ENCODE data around the gene MEIOB.
"Not testable (repeated sequence)": the region's sequence is repeated elsewhere in the genome, so short reads cannot be mapped to it uniquely, and the experiment has no call there.

The MEIOB gene

DNA sequence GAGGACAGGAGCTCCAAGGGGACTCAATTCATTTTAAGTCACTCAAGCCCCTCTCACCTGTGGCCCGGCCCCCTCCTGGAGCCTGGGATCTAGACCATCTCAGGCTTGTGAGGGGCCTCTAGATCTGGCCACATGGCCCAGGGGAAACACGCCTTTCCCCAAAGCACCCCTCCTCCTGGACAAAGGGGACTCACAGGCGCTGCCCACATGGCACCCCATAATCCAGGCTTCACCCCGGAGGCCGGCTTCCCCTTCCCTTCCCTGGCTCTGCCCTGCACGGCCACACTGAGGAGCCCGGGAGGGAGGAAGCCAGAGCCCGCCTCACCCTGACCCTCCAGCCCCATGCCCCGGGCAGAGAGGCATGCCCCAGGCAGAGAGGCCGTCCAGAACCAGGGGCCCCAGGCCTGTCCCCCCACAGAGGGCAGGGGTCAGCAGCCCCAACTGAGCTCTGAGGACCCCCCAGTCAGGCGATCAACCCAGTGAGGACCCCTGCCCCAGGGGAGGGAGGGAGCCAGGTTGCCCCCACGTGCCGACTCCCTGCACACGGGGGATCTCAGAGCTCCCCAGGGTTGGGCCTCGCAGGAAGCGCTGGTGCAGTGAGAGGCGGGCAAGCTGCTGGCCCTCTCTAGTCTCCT lies 35.4 kb upstream of the MEIOB start:
- no peak for DNase-seq (ENCODE audit: low spot score)

DNA sequence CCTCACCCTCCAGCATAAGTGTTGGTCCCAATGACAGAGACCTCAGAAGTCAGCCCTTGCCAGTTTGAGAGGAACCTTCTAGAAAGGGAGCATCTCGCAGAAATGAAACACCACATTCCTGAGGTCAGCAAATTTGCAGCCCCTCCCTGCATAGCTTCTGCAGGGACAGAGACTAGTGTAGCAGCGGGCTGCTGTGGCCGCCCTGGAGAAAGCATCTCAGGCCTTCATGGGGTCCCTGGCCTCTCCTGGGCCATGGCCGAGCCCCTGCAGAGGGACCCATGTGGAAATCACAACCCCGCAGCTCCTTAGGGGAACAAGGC lies 34.8 kb upstream of the MEIOB start:
- no peak for DNase-seq (ENCODE audit: low spot score)

GRCh38 chr16:1906055-1906845 lies 34.3 kb upstream of the MEIOB start:
- no peak for DNase-seq (ENCODE audit: low spot score)

DNA sequence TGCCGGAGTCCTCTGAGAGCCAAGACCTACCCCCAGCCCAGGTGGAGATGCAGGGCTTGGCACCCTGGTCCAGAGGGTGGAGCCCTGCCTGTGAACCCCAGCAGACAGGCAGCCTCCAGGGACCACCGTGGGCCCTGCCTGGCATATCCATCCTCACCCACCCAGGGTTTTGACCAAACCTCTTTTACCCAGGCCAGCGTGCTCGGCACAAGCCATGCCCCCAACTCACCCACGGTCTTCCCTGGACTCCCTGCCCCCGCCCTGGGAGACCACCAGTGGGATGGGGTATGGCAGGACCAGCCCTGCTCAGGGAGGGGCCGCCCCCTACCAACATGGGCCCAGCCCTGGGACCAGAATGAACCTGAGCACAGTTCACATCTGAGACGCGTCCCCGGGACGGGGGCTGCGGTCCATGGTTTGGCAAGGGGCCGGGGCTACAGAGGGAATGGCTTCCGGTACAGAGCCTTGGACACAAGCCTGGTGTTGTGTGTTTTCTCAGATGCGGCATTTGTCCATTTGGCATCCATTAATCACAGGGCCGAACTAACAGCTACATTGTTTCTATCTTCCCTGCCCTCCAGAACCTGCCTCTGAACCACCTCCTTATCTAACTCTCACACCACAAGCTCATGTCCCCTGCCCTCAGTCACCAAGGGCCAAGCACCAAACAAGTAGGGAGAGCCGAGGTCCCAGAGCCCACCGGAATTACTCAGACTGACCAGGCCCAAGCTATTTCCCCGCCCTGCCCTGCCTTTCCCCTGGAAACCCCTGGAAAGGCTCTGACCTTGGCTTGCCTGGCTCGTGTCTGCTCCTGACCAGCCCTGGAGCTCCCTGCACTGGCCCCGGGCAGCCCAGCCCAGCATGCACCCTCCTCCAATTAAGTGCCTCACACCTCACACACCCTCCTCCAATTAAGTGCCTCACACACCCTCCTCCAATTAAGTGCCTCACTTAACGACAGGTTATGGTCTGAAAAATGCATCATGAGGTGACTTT lies 32.2 kb upstream of the MEIOB start:
- DNase-seq (ENCODE audit: low spot score): no peak

- DNase-seq (ENCODE audit: low spot score): no peak
Observed at GRCh38 chr16:1903220-1903574, 31.2 kb upstream of the MEIOB start.

DNA sequence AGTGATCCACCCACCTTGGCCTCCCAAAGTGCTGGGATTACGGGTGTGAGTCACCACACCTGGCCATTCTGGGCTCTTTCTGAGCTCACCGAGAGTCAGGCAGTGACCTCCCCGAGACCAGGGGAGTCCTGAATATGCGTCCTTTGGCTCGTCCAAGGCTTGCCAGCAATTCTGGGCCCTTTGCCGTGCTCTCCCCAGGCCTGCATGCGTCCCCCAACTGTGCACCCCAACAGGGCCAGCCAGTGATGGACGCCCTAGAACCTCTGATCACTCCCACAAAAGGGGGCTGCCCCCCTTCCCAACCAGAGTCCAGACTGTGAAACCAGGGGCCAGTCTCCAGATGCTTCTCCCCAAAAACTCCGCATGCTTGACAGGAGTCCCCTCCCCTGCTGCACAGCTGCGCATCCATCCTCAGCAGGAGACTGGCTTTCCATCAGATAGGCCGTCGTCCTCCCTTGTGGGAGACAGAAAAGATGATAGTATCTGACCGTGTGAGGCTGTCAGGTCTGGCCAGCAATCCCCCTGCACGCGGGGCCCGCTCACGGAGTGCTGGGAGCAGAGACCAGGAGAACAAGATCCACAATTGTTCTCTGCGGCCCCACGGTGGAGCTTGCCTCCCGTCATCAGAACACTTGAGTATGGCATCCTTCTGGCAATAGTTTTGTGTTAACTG lies 30.7 kb upstream of the MEIOB start:
- no peak for DNase-seq (ENCODE audit: low spot score)

DNA sequence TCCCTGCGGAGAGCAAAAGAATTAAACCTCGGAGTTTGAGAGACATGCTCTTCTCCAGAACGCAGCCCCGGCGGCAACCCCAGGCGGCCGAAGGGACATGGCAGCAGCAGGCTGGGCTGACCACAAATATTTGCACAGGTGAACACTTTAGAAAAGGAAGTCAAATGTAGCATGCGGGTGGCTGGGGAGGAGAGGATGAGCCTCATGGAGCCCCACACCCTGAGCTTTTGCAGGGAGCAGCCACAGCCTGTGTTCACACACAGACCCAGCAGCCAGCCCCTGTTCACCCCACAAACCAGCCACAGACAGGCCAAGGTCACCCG lies 28.4 kb upstream of the MEIOB start:
- DNase-seq (ENCODE audit: low spot score): no peak

DNA sequence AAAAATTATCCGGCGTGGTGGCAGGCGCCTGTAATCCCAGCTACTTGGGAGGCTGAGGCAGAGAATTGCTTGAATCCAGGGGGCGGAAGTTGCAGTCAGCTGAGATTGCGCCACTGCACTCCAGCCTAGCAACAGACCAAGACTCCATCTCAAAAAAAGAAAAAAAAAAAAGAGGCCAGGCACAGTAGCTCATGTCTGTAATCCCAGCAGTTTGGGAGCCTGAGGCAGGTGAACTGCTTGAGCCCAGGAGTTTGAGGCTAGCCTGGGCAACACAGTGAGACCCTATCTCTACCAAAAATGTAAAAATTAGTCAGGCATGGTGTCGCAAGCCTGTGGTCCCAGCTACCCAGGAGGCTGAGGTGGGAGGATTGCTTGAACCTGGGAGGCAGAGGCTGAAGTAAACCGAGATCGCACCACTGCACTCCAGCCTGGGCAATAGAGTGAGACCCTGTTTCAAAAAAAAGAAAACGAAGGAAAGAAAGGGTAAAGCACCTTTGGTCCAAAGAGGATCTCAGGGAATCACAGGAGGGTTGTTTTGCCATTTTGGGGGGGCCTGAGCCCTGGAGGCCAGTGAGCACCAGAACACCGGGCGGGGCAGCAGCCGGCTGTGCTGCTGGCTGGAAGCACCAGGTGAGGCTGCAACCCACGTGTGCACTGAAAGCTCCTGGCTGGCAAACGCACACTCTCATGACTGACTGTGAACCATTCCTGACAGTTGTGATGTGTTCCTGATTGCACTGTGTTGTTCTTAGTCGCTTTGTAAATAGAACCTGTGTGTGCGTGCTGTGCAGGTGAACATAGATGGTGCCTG lies 27.9 kb upstream of the MEIOB start:
- no peak for DNase-seq (ENCODE audit: low spot score)

- not testable (repeated sequence) for DNase-seq (ENCODE audit: low spot score)
Observed at GRCh38 chr16:1897692-1898091, 25.7 kb upstream of the MEIOB start.

- no peak for DNase-seq (ENCODE audit: low spot score)
Observed at GRCh38 chr16:1895949-1896675, 24.1 kb upstream of the MEIOB start.

- no peak for DNase-seq (ENCODE audit: low spot score)
Observed at GRCh38 chr16:1895068-1895467, 23.1 kb upstream of the MEIOB start.

GRCh38 chr16:1890708-1891050 lies 18.7 kb upstream of the MEIOB start:
- DNase-seq (ENCODE audit: low spot score): no peak

DNA sequence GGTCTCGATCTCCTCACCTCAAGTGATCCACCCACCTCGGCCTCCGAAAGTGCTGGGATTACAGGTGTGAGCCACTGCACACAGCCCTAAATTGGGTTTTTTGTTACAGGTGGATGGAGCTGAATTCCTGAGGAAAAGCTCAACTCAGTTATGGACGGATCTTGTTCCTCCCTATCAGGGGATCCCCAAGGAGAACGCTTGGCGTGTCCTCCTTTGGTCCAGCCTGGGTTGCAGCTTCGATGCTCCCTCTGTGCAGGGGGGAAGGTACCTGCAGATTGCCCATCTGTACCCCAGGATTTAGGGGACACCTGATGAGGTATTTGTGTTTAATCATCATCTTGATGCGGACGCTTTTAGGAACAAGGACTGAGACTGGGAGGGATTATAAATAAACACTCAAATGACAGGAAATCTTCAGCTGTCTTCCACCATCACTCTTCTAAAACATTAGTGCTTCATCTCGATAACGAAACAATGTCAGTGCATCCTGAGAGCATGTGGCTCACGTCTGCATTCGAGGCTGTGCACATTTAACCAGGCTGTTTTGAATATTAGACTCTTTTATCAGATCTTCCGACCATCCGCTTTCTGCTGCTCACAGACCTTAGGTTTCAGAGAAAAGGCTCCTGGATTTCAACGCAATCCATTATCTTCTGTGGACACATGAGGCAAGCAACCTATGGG lies 18.2 kb upstream of the MEIOB start:
- DNase-seq (ENCODE audit: low spot score): no peak

- no peak for DNase-seq (ENCODE audit: low spot score)
Observed at GRCh38 chr16:1887711-1888354, 15.9 kb upstream of the MEIOB start.

DNA sequence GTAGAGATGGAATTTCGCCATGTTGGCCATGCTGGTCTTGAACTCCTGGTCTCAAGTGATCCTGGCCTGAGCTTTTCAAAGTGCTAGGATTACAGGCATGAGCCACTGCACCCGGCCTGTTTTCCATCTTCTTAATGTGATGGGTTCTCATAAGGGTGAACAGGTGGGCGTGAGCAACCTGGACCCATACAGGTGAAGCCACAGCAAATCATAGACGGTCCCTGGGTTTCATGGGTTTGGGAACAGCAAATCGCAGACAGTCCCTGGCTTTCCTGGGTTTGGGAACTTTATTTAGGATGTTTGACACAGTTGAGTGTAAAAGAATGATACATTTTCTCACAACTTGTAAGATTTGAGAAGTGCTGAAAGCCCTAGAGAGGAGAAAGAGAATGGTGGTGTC lies 12.9 kb upstream of the MEIOB start:
- no peak for DNase-seq (ENCODE audit: low spot score)

GRCh38 chr16:1884155-1884760 lies 12.3 kb upstream of the MEIOB start:
- no peak for DNase-seq (ENCODE audit: low spot score)

- DNase-seq (ENCODE audit: low spot score): not testable (repeated sequence)
Observed at GRCh38 chr16:1881172-1881571, 9.2 kb upstream of the MEIOB start.

DNA sequence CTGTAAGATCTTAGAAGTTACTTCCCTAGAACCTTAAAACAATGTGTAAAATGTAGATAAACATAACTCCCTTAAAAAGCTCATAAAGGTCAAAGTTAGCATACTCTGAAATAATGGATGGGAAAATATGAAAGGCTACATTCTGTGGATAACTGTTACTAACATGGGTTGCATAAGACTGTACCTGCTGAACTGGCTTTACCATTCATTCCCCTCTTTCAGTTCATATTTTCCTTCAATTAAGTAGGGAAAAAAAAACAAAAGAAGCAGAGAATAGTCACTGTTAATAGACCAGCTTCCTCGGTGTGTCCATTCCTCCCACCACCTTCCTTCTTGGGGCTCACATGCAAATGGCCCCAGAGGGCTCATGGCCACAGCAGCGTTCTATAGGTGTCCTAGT lies 7.5 kb upstream of the MEIOB start:
- no peak for DNase-seq (ENCODE audit: low spot score)

DNA sequence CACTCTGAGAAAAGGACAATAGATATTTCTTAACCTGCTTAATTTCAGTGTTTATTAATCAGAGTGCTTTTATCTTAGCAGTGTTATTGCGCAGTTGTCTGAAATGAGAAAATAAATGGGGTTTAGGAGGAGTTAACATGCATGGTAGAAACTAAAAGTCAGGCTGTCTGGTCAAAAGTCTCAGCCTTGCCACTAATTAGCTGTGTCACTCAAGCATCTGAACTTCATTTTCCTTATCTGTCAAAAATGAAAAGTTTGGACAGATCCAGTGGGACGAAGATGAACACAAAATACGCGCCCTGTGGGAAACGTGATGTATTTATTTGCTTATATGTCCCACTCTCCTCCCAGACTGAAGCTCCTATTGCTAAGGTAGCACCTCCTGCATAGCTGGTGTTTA lies 6.3 kb upstream of the MEIOB start:
- DNase-seq (ENCODE audit: low spot score): no peak

GRCh38 chr16:1877804-1878203 lies 5.8 kb upstream of the MEIOB start:
- no peak for DNase-seq (ENCODE audit: low spot score)

Measured in hepatic stellate cell (primary cell).